HEK293 (cell line): ENCODE measurements around the gene LMAN1L.

ENCODE experiments used
- SETDB1 ChIP-seq: IDR thresholded peaks from one replicate; pipeline ENCODE4 v1.6.1; 2017; ENCODE audit warnings: mild to moderate bottlenecking, low read length, moderate library complexity, mixed read lengths; ENCODE audit not compliant: insufficient read length
- ZNF302 ChIP-seq: fragments of 450-650 bp; formaldehyde crosslinking; IDR thresholded peaks from 2 replicates; pipeline ENCODE4 v1.5.1; 2016; ENCODE audit warnings: missing biosample characterization, missing genetic modification characterization, low read depth
- ZNF324 ChIP-seq: fragments of 450-650 bp; formaldehyde crosslinking; IDR thresholded peaks from 2 replicates; pipeline ENCODE4 v1.5.1; 2016; ENCODE audit warnings: missing biosample characterization, missing genetic modification characterization
- ZNF623 ChIP-seq: fragments of 450-650 bp; formaldehyde crosslinking; IDR thresholded peaks from 2 replicates; pipeline ENCODE4 v1.5.1; 2016; ENCODE audit warnings: missing biosample characterization, missing genetic modification characterization
- TF ChIP-seq, protein P1 (sequence below): fragments of 450-650 bp; formaldehyde crosslinking; IDR thresholded peaks from 2 replicates; pipeline ENCODE4 v1.5.1; 2016; ENCODE audit warnings: missing biosample characterization, missing genetic modification characterization
- TF ChIP-seq, protein P2 (sequence below): fragments of 450-650 bp; formaldehyde crosslinking; IDR thresholded peaks from 2 replicates; pipeline ENCODE4 v1.5.1; 2016; ENCODE audit warnings: missing biosample characterization, missing genetic modification characterization
- TF ChIP-seq, protein P3 (sequence below): fragments of 450-650 bp; formaldehyde crosslinking; IDR thresholded peaks from 2 replicates; pipeline ENCODE4 v1.5.1; 2016; ENCODE audit warnings: missing biosample characterization, missing genetic modification characterization
- TF ChIP-seq, protein P4 (sequence below): sonication (generic); formaldehyde crosslinking; IDR thresholded peaks from 2 replicates; pipeline ENCODE4 v1.8.1; 2022; ENCODE audit warnings: mild to moderate bottlenecking, moderate library complexity, missing genetic modification reagents
- TF ChIP-seq, protein P5 (sequence below): fragments of 450-650 bp; formaldehyde crosslinking; IDR thresholded peaks from 2 replicates; pipeline ENCODE4 v1.5.1; 2016; ENCODE audit warnings: missing biosample characterization, missing genetic modification characterization

DNA sequence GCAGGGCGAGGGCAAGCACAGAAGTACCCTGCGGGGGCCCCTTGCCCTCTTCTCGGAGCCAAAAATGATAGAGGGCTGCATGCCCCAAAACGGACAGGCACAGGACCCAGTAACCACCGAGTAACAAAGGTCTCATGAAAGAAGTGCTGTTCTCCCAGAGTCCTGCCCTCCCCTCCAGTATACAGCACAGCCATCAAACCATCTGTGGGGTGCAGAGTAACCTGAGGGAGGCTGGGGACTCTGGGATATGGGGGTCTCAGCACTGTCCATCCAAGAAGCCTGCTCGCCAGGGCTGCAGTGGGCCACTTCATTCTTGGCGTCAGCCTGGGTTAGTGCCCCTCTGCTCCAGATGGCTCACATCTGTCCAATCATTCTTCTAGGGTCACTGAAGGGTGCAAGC lies 24.2 kb downstream of the LMAN1L start:
- no peak for TF ChIP-seq ZNF324
- TF ChIP-seq, protein P1, sequence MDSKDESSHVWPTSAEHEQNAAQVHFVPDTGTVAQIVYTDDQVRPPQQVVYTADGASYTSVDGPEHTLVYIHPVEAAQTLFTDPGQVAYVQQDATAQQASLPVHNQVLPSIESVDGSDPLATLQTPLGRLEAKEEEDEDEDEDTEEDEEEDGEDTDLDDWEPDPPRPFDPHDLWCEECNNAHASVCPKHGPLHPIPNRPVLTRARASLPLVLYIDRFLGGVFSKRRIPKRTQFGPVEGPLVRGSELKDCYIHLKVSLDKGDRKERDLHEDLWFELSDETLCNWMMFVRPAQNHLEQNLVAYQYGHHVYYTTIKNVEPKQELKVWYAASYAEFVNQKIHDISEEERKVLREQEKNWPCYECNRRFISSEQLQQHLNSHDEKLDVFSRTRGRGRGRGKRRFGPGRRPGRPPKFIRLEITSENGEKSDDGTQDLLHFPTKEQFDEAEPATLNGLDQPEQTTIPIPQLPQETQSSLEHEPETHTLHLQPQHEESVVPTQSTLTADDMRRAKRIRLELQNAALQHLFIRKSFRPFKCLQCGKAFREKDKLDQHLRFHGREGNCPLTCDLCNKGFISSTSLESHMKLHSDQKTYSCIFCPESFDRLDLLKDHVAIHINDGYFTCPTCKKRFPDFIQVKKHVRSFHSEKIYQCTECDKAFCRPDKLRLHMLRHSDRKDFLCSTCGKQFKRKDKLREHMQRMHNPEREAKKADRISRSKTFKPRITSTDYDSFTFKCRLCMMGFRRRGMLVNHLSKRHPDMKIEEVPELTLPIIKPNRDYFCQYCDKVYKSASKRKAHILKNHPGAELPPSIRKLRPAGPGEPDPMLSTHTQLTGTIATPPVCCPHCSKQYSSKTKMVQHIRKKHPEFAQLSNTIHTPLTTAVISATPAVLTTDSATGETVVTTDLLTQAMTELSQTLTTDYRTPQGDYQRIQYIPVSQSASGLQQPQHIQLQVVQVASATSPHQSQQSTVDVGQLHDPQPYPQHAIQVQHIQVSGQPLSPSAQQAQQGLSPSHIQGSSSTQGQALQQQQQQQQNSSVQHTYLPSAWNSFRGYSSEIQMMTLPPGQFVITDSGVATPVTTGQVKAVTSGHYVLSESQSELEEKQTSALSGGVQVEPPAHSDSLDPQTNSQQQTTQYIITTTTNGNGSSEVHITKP, result no peak
- no peak for TF ChIP-seq SETDB1
- no peak for TF ChIP-seq ZNF302 (tag by site-specific recombination)
- TF ChIP-seq, protein P2, sequence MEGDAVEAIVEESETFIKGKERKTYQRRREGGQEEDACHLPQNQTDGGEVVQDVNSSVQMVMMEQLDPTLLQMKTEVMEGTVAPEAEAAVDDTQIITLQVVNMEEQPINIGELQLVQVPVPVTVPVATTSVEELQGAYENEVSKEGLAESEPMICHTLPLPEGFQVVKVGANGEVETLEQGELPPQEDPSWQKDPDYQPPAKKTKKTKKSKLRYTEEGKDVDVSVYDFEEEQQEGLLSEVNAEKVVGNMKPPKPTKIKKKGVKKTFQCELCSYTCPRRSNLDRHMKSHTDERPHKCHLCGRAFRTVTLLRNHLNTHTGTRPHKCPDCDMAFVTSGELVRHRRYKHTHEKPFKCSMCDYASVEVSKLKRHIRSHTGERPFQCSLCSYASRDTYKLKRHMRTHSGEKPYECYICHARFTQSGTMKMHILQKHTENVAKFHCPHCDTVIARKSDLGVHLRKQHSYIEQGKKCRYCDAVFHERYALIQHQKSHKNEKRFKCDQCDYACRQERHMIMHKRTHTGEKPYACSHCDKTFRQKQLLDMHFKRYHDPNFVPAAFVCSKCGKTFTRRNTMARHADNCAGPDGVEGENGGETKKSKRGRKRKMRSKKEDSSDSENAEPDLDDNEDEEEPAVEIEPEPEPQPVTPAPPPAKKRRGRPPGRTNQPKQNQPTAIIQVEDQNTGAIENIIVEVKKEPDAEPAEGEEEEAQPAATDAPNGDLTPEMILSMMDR (tag by site-specific recombination), result no peak
- TF ChIP-seq, protein P3, sequence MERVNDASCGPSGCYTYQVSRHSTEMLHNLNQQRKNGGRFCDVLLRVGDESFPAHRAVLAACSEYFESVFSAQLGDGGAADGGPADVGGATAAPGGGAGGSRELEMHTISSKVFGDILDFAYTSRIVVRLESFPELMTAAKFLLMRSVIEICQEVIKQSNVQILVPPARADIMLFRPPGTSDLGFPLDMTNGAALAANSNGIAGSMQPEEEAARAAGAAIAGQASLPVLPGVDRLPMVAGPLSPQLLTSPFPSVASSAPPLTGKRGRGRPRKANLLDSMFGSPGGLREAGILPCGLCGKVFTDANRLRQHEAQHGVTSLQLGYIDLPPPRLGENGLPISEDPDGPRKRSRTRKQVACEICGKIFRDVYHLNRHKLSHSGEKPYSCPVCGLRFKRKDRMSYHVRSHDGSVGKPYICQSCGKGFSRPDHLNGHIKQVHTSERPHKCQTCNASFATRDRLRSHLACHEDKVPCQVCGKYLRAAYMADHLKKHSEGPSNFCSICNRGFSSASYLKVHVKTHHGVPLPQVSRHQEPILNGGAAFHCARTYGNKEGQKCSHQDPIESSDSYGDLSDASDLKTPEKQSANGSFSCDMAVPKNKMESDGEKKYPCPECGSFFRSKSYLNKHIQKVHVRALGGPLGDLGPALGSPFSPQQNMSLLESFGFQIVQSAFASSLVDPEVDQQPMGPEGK (tag by site-specific recombination), result no peak
- TF ChIP-seq, protein P4, sequence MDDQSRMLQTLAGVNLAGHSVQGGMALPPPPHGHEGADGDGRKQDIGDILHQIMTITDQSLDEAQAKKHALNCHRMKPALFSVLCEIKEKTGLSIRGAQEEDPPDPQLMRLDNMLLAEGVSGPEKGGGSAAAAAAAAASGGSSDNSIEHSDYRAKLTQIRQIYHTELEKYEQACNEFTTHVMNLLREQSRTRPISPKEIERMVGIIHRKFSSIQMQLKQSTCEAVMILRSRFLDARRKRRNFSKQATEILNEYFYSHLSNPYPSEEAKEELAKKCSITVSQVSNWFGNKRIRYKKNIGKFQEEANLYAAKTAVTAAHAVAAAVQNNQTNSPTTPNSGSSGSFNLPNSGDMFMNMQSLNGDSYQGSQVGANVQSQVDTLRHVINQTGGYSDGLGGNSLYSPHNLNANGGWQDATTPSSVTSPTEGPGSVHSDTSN (CRISPR knock-in tag), result no peak
- TF ChIP-seq, protein P5, sequence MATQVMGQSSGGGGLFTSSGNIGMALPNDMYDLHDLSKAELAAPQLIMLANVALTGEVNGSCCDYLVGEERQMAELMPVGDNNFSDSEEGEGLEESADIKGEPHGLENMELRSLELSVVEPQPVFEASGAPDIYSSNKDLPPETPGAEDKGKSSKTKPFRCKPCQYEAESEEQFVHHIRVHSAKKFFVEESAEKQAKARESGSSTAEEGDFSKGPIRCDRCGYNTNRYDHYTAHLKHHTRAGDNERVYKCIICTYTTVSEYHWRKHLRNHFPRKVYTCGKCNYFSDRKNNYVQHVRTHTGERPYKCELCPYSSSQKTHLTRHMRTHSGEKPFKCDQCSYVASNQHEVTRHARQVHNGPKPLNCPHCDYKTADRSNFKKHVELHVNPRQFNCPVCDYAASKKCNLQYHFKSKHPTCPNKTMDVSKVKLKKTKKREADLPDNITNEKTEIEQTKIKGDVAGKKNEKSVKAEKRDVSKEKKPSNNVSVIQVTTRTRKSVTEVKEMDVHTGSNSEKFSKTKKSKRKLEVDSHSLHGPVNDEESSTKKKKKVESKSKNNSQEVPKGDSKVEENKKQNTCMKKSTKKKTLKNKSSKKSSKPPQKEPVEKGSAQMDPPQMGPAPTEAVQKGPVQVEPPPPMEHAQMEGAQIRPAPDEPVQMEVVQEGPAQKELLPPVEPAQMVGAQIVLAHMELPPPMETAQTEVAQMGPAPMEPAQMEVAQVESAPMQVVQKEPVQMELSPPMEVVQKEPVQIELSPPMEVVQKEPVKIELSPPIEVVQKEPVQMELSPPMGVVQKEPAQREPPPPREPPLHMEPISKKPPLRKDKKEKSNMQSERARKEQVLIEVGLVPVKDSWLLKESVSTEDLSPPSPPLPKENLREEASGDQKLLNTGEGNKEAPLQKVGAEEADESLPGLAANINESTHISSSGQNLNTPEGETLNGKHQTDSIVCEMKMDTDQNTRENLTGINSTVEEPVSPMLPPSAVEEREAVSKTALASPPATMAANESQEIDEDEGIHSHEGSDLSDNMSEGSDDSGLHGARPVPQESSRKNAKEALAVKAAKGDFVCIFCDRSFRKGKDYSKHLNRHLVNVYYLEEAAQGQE (tag by site-specific recombination), result no peak
- TF ChIP-seq ZNF623, result no peak
